GM18867 (cell line): ENCODE measurements around the gene PIGP.
"Not testable (repeated sequence)": the region's sequence is repeated elsewhere in the genome, so short reads cannot be mapped to it uniquely, and the experiment has no call there.

ENCODE experiments used
- ATAC-seq: cut with Tn5 transposase; IDR thresholded peaks from one replicate; pipeline ENCODE4 v1.9.1; 2021; ENCODE audit warnings: mild to moderate bottlenecking, moderate library complexity; ENCODE audit not compliant: unreplicated experiment

PIGP gene

GRCh38 chr21:37045149-37045548, 27.7 kb downstream of the PIGP start:
- ATAC-seq, result no peak

- no peak for ATAC-seq
These were observed 28.2 kb downstream of the PIGP start for GRCh38 chr21:37044643-37045042.

- ATAC-seq, result no peak
These were observed 29.1 kb downstream of the PIGP start for GRCh38 chr21:37043818-37044217.

GRCh38 chr21:37041706-37042271, 31.1 kb downstream of the PIGP start:
- ATAC-seq, result no peak

GRCh38 chr21:37040212-37040611, 32.7 kb downstream of the PIGP start:
- ATAC-seq, result no peak

- ATAC-seq, result no peak
These were observed 33.3 kb downstream of the PIGP start for GRCh38 chr21:37039411-37040075.

GRCh38 chr21:37036177-37036576, 36.7 kb downstream of the PIGP start:
- ATAC-seq, result no peak

- not testable (repeated sequence) for ATAC-seq
These were observed 38.5 kb downstream of the PIGP start for GRCh38 chr21:37034394-37034793.

- ATAC-seq, result no peak
These were observed 39.9 kb downstream of the PIGP start for GRCh38 chr21:37032877-37033471.

- no peak for ATAC-seq
These were observed 40.6 kb downstream of the PIGP start for GRCh38 chr21:37032293-37032692.

- ATAC-seq, result no peak
These were observed 42.0 kb downstream of the PIGP start for GRCh38 chr21:37030864-37031263.

GRCh38 chr21:37028570-37028969, 44.3 kb downstream of the PIGP start:
- no peak for ATAC-seq

GRCh38 chr21:37026499-37026898, 46.4 kb downstream of the PIGP start:
- no peak for ATAC-seq

- no peak for ATAC-seq
These were observed 54.8 kb downstream of the PIGP start for GRCh38 chr21:37017951-37018679.
